ENCODE data around the gene CCDC171. TPM values are rescaled to one million over a fixed set of nuclear protein-coding genes. Genes with fewer than 3 reads are reported as not detected.

Gene CCDC171
- total RNA-seq, 1 donor from 2014 or later = 2.9 TPM

- no peak for DNase-seq (ENCODE audit: extremely low spot score in 2 of 2)
- intact Hi-C loops (cut with DNase I) = no loop called here
- Histone ChIP-seq H3K4me1 (no peaks in the 10 kb centered on the region), H3K27me3 (no peaks in the 10 kb centered on the region), H3K9me3 (no peaks in the 10 kb centered on the region), H3K4me3 (no peak overlapping the region), H3K27ac (no peak overlapping the region), H3K36me3 (no peaks in the 10 kb centered on the region)
- TF ChIP-seq POLR2A (IDR thresholded peaks at IDR 0.05) (no peak), POLR2AphosphoS5 (IDR thresholded peaks at IDR 0.05; ENCODE audit: insufficient read depth in 1 of 2, low read depth in 1 of 2) (no peak), CTCF (IDR thresholded peaks at IDR 0.05) (no peak)
Observed at GRCh38 chr9:15915711-15916110, 362.9 kb downstream of the CCDC171 start.

GRCh38 chr9:15927161-15927560 is 374.3 kb downstream of the CCDC171 start:
- Histone ChIP-seq H3K4me1 (no peaks in the 10 kb centered on the region), H3K4me3 (no peak overlapping the region), H3K36me3 (no peaks in the 10 kb centered on the region), H3K27me3 (no peaks in the 10 kb centered on the region), H3K27ac (no peak overlapping the region), H3K9me3 (no peaks in the 10 kb centered on the region)
- TF ChIP-seq POLR2A (IDR thresholded peaks at IDR 0.05) (no peak), POLR2AphosphoS5 (IDR thresholded peaks at IDR 0.05; ENCODE audit: insufficient read depth in 1 of 2, low read depth in 1 of 2) (no peak), CTCF (IDR thresholded peaks at IDR 0.05) (no peak)
- intact Hi-C loops (cut with DNase I) = no loop called here
- DNase-seq (ENCODE audit: extremely low spot score in 2 of 2) = no peak

GRCh38 chr9:15935661-15936305 is 382.9 kb downstream of the CCDC171 start:
- no peaks in the 10 kb centered on the region for H3K27me3 ChIP-seq
- intact Hi-C loops (cut with DNase I) = no loop called here
- no peaks in the 10 kb centered on the region for H3K9me3 ChIP-seq
- H3K4me1 ChIP-seq = no peaks in the 10 kb centered on the region
- TF ChIP-seq CTCF (IDR thresholded peaks at IDR 0.05) (no peak), POLR2AphosphoS5 (IDR thresholded peaks at IDR 0.05; ENCODE audit: insufficient read depth in 1 of 2, low read depth in 1 of 2) (no peak), POLR2A (IDR thresholded peaks at IDR 0.05) (no peak)
- no peak overlapping the region for H3K4me3 ChIP-seq
- H3K36me3 ChIP-seq = no peaks in the 10 kb centered on the region
- H3K27ac ChIP-seq = no peak overlapping the region
- no peak for DNase-seq (ENCODE audit: extremely low spot score in 2 of 2)

- no peaks in the 10 kb centered on the region for H3K4me1 ChIP-seq
- intact Hi-C loops (cut with DNase I) = no loop called here
- no peak overlapping the region for H3K4me3 ChIP-seq
- TF ChIP-seq CTCF (IDR thresholded peaks at IDR 0.05) = no peak
- no peaks in the 10 kb centered on the region for H3K27me3 ChIP-seq
- DNase-seq (ENCODE audit: extremely low spot score in 2 of 2) = no peak
- H3K9me3 ChIP-seq = no peaks in the 10 kb centered on the region
- no peaks in the 10 kb centered on the region for H3K36me3 ChIP-seq
- no peak overlapping the region for H3K27ac ChIP-seq
Observed at GRCh38 chr9:15936306-15936921, 383.6 kb downstream of the CCDC171 start.

GRCh38 chr9:15942831-15943424 is 390.1 kb downstream of the CCDC171 start:
- Histone ChIP-seq H3K4me1 (no peaks in the 10 kb centered on the region), H3K27ac (no peak overlapping the region), H3K4me3 (no peak overlapping the region), H3K36me3 (no peaks in the 10 kb centered on the region), H3K27me3 (no peaks in the 10 kb centered on the region), H3K9me3 (no peaks in the 10 kb centered on the region)
- DNase-seq (ENCODE audit: extremely low spot score in 2 of 2) = no peak
- no peak for TF ChIP-seq POLR2AphosphoS5 (IDR thresholded peaks at IDR 0.05; ENCODE audit: insufficient read depth in 1 of 2, low read depth in 1 of 2)
- no peak for TF ChIP-seq CTCF (IDR thresholded peaks at IDR 0.05)
- TF ChIP-seq POLR2A (IDR thresholded peaks at IDR 0.05) = no peak
- intact Hi-C loops (cut with DNase I) = no loop called here
